ENCODE data around the gene PTH1R. TPM values are rescaled to one million over a fixed set of nuclear protein-coding genes. Genes with fewer than 3 reads are reported as not detected.

Gene PTH1R
- total RNA-seq, 1 experiment from 2014 or later, result 0.32 TPM

- TF ChIP-seq ATF3 (IDR thresholded peaks at IDR 0.05) (no peak), CEBPB (IDR thresholded peaks at IDR 0.05; ENCODE audit: low read depth) (no peak), TCF7L2 (IDR thresholded peaks at IDR 0.05; ENCODE audit: borderline replicate concordance, extremely low read depth, insufficient read depth, insufficient read length) (no peak)
Observed at GRCh38 chr3:46914849-46915248, 37.3 kb downstream of the PTH1R start (continued).

GRCh38 chr3:46915297-46915822 is 37.8 kb downstream of the PTH1R start:
- intact Hi-C loops (cut with micrococcal nuclease), result no loop called here
- Histone ChIP-seq H3K36me3 (ENCODE audit: control insufficient read depth in 1 of 2, insufficient read depth in 2 of 2, low read length in 2 of 2) (peaks cover 6 to 29% of the 10 kb centered on the region in 2 experiments), H3K9me2 (ENCODE audit: insufficient read depth) (no peaks in the 10 kb centered on the region), H3K4me2 (ENCODE audit: low read length) (no peak overlapping the region), H3K27me3 (ENCODE audit: insufficient read depth, low read length) (no peaks in the 10 kb centered on the region), H4K20me1 (ENCODE audit: insufficient read depth) (no peaks in the 10 kb centered on the region), H3K9ac (ENCODE audit: low read length) (no peak overlapping the region), H2AFZ (ENCODE audit: low read depth, low read length, poor library complexity, severe bottlenecking) (no peak overlapping the region), H3K4me1 (ENCODE audit: control insufficient read depth in 1 of 2, insufficient read depth in 2 of 2, low read length in 2 of 2) (peaks cover 3 to 9% of the 10 kb centered on the region in 2 experiments; a peak in 2 of 4 replicates), H3K79me2 (ENCODE audit: insufficient read depth, low read length) (no peaks in the 10 kb centered on the region), H3K27ac (ENCODE audit: low read depth, low read length) (no peak overlapping the region), H3K9me3 (ENCODE audit: control insufficient read depth in 1 of 2, insufficient read depth in 1 of 2, low read depth in 1 of 2, low read length in 2 of 2) (no peaks in the 10 kb centered on the region), H3K4me3 (replicated peaks in 1 of 2; ENCODE audit: low read depth in 1 of 2, low read length in 2 of 2) (no peak overlapping the region)
- TF ChIP-seq ATF3 (IDR thresholded peaks at IDR 0.05) (no peak), YY1 (IDR thresholded peaks at IDR 0.05; ENCODE audit: extremely low read depth, insufficient replicate concordance, low read depth, low read length) (no peak), JUND (IDR thresholded peaks at IDR 0.05) (no peak), ZNF274 (IDR thresholded peaks at IDR 0.05; ENCODE audit: low read depth, low read length) (no peak), SRF (IDR thresholded peaks at IDR 0.05; ENCODE audit: low read depth) (no peak), EZH2phosphoT487 (IDR thresholded peaks at IDR 0.05; ENCODE audit: borderline replicate concordance) (no peak), POLR2A (IDR thresholded peaks at IDR 0.05; ENCODE audit: borderline replicate concordance, extremely low read depth, insufficient read depth, insufficient read length) (no peak), SP1 (IDR thresholded peaks at IDR 0.05; ENCODE audit: low read depth) (no peak)
- POLR2A ChIA-PET, result no interaction called here
- ATAC-seq (no peak), DNase-seq (ENCODE audit: low read depth, low spot score) (no peak)
- CTCF ChIA-PET, result no interaction called here
- no TSS peak for BruUV-seq (replicated peaks)
- RAD21 ChIA-PET (ENCODE audit: low non-redundant PET in 1 of 2, low total read pairs in 2 of 2, uncharacterized antibody in 2 of 2, unreplicated experiment in 2 of 2), result no interaction called here

Measured in HCT116 (cell line).